IMR-90 (cell line): Measurements from ENCODE around the gene CDC42EP3. TPM values are rescaled to one million over a fixed set of nuclear protein-coding genes. Genes with fewer than 3 reads are reported as not detected.

Experiments
- ATAC-seq: fragments of 200-7000 bp; cut with Tn5 transposase; 2 replicates; pipeline ENCODE4 v1.9.1; 2020; ENCODE audit warnings: low read depth, mild to moderate bottlenecking, moderate library complexity
- BruUV-seq: library from RNA; stranded (reverse); fragments of 400-500 nt; replicated peaks from 2 replicates; lab custom pipeline; 2021; lab: Mats Ljungman, UMichigan
- CTCF ChIA-PET: fragments of 300-600 bp; formaldehyde crosslinking; extraction: SDS; loops from one replicate; lab custom pipeline; 2021; ENCODE audit warnings: antibody characterized with exemption; lab: Yijun Ruan, JAX
- POLR2A ChIA-PET: fragments of 300-600 bp; sonication (Branson Sonifier 250); formaldehyde crosslinking; loops from one replicate; lab custom pipeline; 2022; ENCODE audit warnings: antibody characterized with exemption; ENCODE audit not compliant: unreplicated experiment; lab: Charles Lee
- DNase-seq: peaks from one replicate; pipeline ENCODE4 v3.0.0; 2013
- H2AFZ ChIP-seq: replicated peaks from 2 replicates; pipeline ENCODE3; 2013; ENCODE audit warnings: low read length, mild to moderate bottlenecking; ENCODE audit not compliant: poor library complexity
- H2AK5ac ChIP-seq: 2 replicates; pipeline ENCODE4 v1.6.1; 2013; ENCODE audit warnings: low read depth, low read length, inconsistent platforms
- H2AK9ac ChIP-seq: replicated peaks from 2 replicates; pipeline ENCODE3; 2013; ENCODE audit warnings: mild to moderate bottlenecking, low read depth, low read length, moderate library complexity; ENCODE audit not compliant: poor library complexity
- H2BK120ac ChIP-seq: 2 replicates; pipeline ENCODE4 v1.6.1; 2013; ENCODE audit warnings: low read depth, low read length, inconsistent platforms
- H2BK15ac ChIP-seq: 3 replicates; pipeline ENCODE4 v1.6.1; 2013; ENCODE audit warnings: low read depth, low read length, inconsistent platforms
- H2BK20ac ChIP-seq: 2 replicates; pipeline ENCODE4 v1.6.1; 2013; ENCODE audit warnings: low read depth, mild to moderate bottlenecking, inconsistent platforms, low read length, moderate library complexity
- H2BK5ac ChIP-seq: 2 replicates; pipeline ENCODE4 v1.6.1; 2013; ENCODE audit warnings: mild to moderate bottlenecking, low read depth, low read length, inconsistent platforms; ENCODE audit not compliant: poor library complexity, severe bottlenecking
- H3K14ac ChIP-seq: replicated peaks from 2 replicates; pipeline ENCODE4 v1.6.1; 2013; ENCODE audit warnings: low read depth, low read length, inconsistent platforms
- H3K18ac ChIP-seq: 2 replicates; pipeline ENCODE4 v1.6.1; 2013; ENCODE audit warnings: low read depth, low read length, control low read depth
- H3K23ac ChIP-seq: 2 replicates; pipeline ENCODE4 v1.6.1; 2013; ENCODE audit warnings: low read depth, low read length, inconsistent platforms
- H3K27ac ChIP-seq: 2 replicates; pipeline ENCODE4 v1.5.1; 2013; ENCODE audit warnings: mild to moderate bottlenecking, control low read depth, low read length; ENCODE audit not compliant: insufficient read depth
- H3K27me3 ChIP-seq: 2 replicates; pipeline ENCODE4 v1.6.1; 2013; ENCODE audit warnings: low read length; ENCODE audit not compliant: control insufficient read depth, insufficient read depth
- H3K36me3 ChIP-seq: 2 replicates; pipeline ENCODE4 v1.6.1; 2013; ENCODE audit warnings: low read length, mixed read lengths; ENCODE audit not compliant: control insufficient read depth, insufficient read depth
- H3K4ac ChIP-seq: 2 replicates; pipeline ENCODE4 v1.6.1; 2013; ENCODE audit warnings: low read depth, low read length, inconsistent platforms
- H3K4me1 ChIP-seq: 2 replicates; pipeline ENCODE4 v1.6.1; 2013; ENCODE audit warnings: low read length, mixed read lengths; ENCODE audit not compliant: control insufficient read depth, insufficient read depth
- H3K4me2 ChIP-seq: 2 replicates; pipeline ENCODE4 v1.6.1; 2013; ENCODE audit warnings: low read depth, mild to moderate bottlenecking, control low read depth, low read length, moderate library complexity
- H3K4me3 ChIP-seq: 2 replicates; pipeline ENCODE4 v1.5.1; 2013; ENCODE audit warnings: low read depth, mild to moderate bottlenecking, control low read depth, low read length, moderate library complexity; ENCODE audit not compliant: insufficient read depth
- H3K56ac ChIP-seq: 2 replicates; pipeline ENCODE4 v1.6.1; 2013; ENCODE audit warnings: low read length, inconsistent platforms; ENCODE audit not compliant: insufficient read depth; ENCODE audit errors: extremely low read depth
- H3K79me1 ChIP-seq, 2 experiments: 2 replicates each; pipeline ENCODE4 v1.6.1; 2013; ENCODE audit warnings: low read length in 2 of 2, inconsistent platforms in 1 of 2, low read depth in 1 of 2
- H3K9ac ChIP-seq: 2 replicates; pipeline ENCODE4 v1.6.1; 2013; ENCODE audit warnings: low read depth, low read length, control low read depth
- H3K9me1 ChIP-seq: 2 replicates; pipeline ENCODE4 v1.6.1; 2013; ENCODE audit warnings: low read length, inconsistent platforms; ENCODE audit not compliant: insufficient read depth
- H3K9me3 ChIP-seq: 2 replicates; pipeline ENCODE4 v1.6.1; 2013; ENCODE audit warnings: low read length; ENCODE audit not compliant: control insufficient read depth, insufficient read depth
- H4K20me1 ChIP-seq: 2 replicates; pipeline ENCODE4 v1.6.1; 2013; ENCODE audit warnings: low read length, inconsistent platforms; ENCODE audit not compliant: insufficient read depth
- H4K5ac ChIP-seq: 2 replicates; pipeline ENCODE4 v1.6.1; 2013; ENCODE audit warnings: mild to moderate bottlenecking, low read depth, low read length, control low read depth
- H4K8ac ChIP-seq, 2 experiments: 2 replicates each; pipeline ENCODE4 v1.6.1; 2013; ENCODE audit warnings: low read depth in 2 of 2, low read length in 2 of 2, control low read depth in 1 of 2, inconsistent platforms in 1 of 2
- H4K91ac ChIP-seq: 2 replicates; pipeline ENCODE4 v1.6.1; 2013; ENCODE audit warnings: low read depth, low read length, inconsistent platforms; ENCODE audit not compliant: insufficient read depth
- BHLHE40 ChIP-seq: fragments of 150-350 bp; IDR thresholded peaks from 2 replicates; pipeline ENCODE4 v1.6.1; 2016; ENCODE audit warnings: mild to moderate bottlenecking, low read depth, low read length
- CEBPB ChIP-seq: IDR thresholded peaks from 2 replicates; pipeline ENCODE4 v1.6.1; 2012; ENCODE audit warnings: low read depth, low read length, improper control_type of control experiment
- CHD1 ChIP-seq: IDR thresholded peaks from 2 replicates; pipeline ENCODE4 v1.6.1; 2012; ENCODE audit warnings: low read depth, low read length, improper control_type of control experiment
- CTCF ChIP-seq: conservative IDR thresholded peaks from 2 replicates; pipeline ENCODE4 v1.5.1; 2012; ENCODE audit warnings: mild to moderate bottlenecking, low read depth, low read length, improper control_type of control experiment
- ELK1 ChIP-seq: fragments of 150-350 bp; IDR thresholded peaks from 2 replicates; pipeline ENCODE4 v1.6.1; 2016; ENCODE audit warnings: low read depth, mild to moderate bottlenecking, low read length, moderate library complexity, borderline replicate concordance
- FOS ChIP-seq: fragments of 150-350 bp; IDR thresholded peaks from 2 replicates; pipeline ENCODE4 v1.6.1; 2016; ENCODE audit warnings: low read depth, low read length
- MAFK ChIP-seq: IDR thresholded peaks from 2 replicates; pipeline ENCODE4 v1.6.1; 2012; ENCODE audit warnings: low read depth, low read length, improper control_type of control experiment
- MAZ ChIP-seq: IDR thresholded peaks from 2 replicates; pipeline ENCODE4 v1.6.1; 2012; ENCODE audit warnings: low read depth, mild to moderate bottlenecking, low read length, improper control_type of control experiment, moderate library complexity, borderline replicate concordance
- MXI1 ChIP-seq: IDR thresholded peaks from 2 replicates; pipeline ENCODE4 v1.6.1; 2012; ENCODE audit warnings: low read depth, mild to moderate bottlenecking, low read length, moderate library complexity, borderline replicate concordance
- NFE2L2 ChIP-seq: fragments of 150-350 bp; IDR thresholded peaks from 2 replicates; pipeline ENCODE4 v1.6.1; 2016; ENCODE audit warnings: low read depth, mild to moderate bottlenecking, low read length
- POLR2A ChIP-seq: IDR thresholded peaks from 2 replicates; pipeline ENCODE4 v1.6.1; 2012; ENCODE audit warnings: mild to moderate bottlenecking, low read depth, low read length
- RAD21 ChIP-seq: IDR thresholded peaks from 2 replicates; pipeline ENCODE4 v1.6.1; 2012; ENCODE audit warnings: low read length, improper control_type of control experiment
- RCOR1 ChIP-seq: IDR thresholded peaks from 2 replicates; pipeline ENCODE4 v1.6.1; 2012; ENCODE audit warnings: mild to moderate bottlenecking, low read length, improper control_type of control experiment; ENCODE audit not compliant: insufficient replicate concordance
- RFX5 ChIP-seq: IDR thresholded peaks from 2 replicates; pipeline ENCODE4 v1.8.0; 2012; ENCODE audit warnings: low read depth, mild to moderate bottlenecking, low read length, moderate library complexity
- SMC3 ChIP-seq: fragments of 150-350 bp; IDR thresholded peaks from 2 replicates; pipeline ENCODE4 v1.6.1; 2016; ENCODE audit warnings: low read depth, mild to moderate bottlenecking, antibody characterized with exemption, low read length, moderate library complexity
- USF2 ChIP-seq: fragments of 150-350 bp; IDR thresholded peaks from 2 replicates; pipeline ENCODE4 v1.6.1; 2017; ENCODE audit warnings: mild to moderate bottlenecking, antibody characterized with exemption, low read length, low read depth
- WGBS, 2 experiments: methylation state at CpG; one replicate each; pipeline versions ENCODE4 v1.1.5 to v1.1.7; 2013; ENCODE audit warnings: missing lambda C conversion rate in 2 of 2; ENCODE audit not compliant: insufficient read length in 1 of 2; ENCODE audit errors: extremely low coverage in 2 of 2; 5-methylcytosine and 5-hydroxymethylcytosine counted together
- dilution Hi-C: fragments of 300-500 bp; cut with HindIII; formaldehyde crosslinking; loops from one replicate; pipeline ENCODE4 v1.14.3; 2018; ENCODE audit warnings: low sequenced_read_pairs; ENCODE audit not compliant: unreplicated experiment
- in situ Hi-C: fragments of 300-500 bp; cut with MboI; formaldehyde crosslinking; loops from 3 replicates; pipeline ENCODE4 v1.14.3; 2019; ENCODE audit warnings: low sequenced_read_pairs, inconsistent platforms, mixed read lengths
- intact Hi-C: fragments of 100-400 bp; cut with micrococcal nuclease; formaldehyde crosslinking; loops from 2 replicates; pipeline ENCODE4 v1.10.0; 2022
- polyA plus RNA-seq, 3 experiments: library from polyadenylated mRNA; depleted of rRNA; stranded (reverse); fragments of >200 nt; gene quantifications; 2 replicates each; pipeline ENCODE4 v1.2.3, GENCODE V29; 2012; ENCODE audit warnings: low replicate concordance in 1 of 3
- total RNA-seq: library from RNA; depleted of rRNA; stranded (reverse); fragments of >200 nt; gene quantifications from 2 replicates; pipeline ENCODE4 v1.2.3, GENCODE V29; 2012

The CDC42EP3 gene
- total and polyA plus RNA-seq, 2 of the 4 experiments (the other 2 are of a cell fraction), result 167 to 193 TPM

GRCh38 chr2:37643730-37644078 lies 27.7 kb downstream of the CDC42EP3 start:
- no peaks in the 10 kb centered on the region; the same call in 1 of the 2 replicates for H3K9me3 ChIP-seq
- peaks cover 27 to 74% of the 10 kb centered on the region in 2 experiments for H3K79me1 ChIP-seq
- H3K4ac ChIP-seq, result no peak overlapping the region
- no peaks in the 10 kb centered on the region for H3K27me3 ChIP-seq
- no peak overlapping the region for H3K14ac ChIP-seq
- H3K27ac ChIP-seq, result no peak overlapping the region
- H2BK120ac ChIP-seq, result no peak overlapping the region
- no peak overlapping the region for H2AK5ac ChIP-seq
- H3K4me2 ChIP-seq, result no peak overlapping the region
- H3K18ac ChIP-seq, result no peak overlapping the region
- no peak overlapping the region for H3K9ac ChIP-seq
- peaks cover 29% of the 10 kb centered on the region for H3K4me1 ChIP-seq
- no TSS peak for BruUV-seq
- dilution Hi-C loops, result no loop called here
- H4K91ac ChIP-seq, result no peak overlapping the region
- H3K36me3 ChIP-seq, result peaks cover 51% of the 10 kb centered on the region
- no peak overlapping the region for H3K23ac ChIP-seq
- no peak overlapping the region for H2BK5ac ChIP-seq
- H4K5ac ChIP-seq, result no peak overlapping the region
- no peak overlapping the region for H4K8ac ChIP-seq
- TF ChIP-seq RAD21 (no peak), MXI1 (no peak), RCOR1 (no peak), NFE2L2 (no peak), CTCF (no peak), MAZ (no peak), RFX5 (no peak), USF2 (no peak), CEBPB (no peak), FOS (no peak), POLR2A (no peak), MAFK (no peak), ELK1 (no peak), SMC3 (no peak), BHLHE40 (no peak), CHD1 (no peak)
- ATAC-seq, result no peak
- no peak overlapping the region for H2AK9ac ChIP-seq
- ChIA-PET CTCF (interaction anchor here (0.6 to 0.7 kb wide), 3 partner anchors 140 to 323 kb away, joined by 3 to 5 read pairs (median 3); no protein-coding TSS in a partner anchor), POLR2A (interaction anchor here (0.6 kb wide), 3 partner anchors 185 to 605 kb away, joined by 3 read pairs; no protein-coding TSS in a partner anchor)
- in situ Hi-C loops, result no loop called here
- intact Hi-C loops, result no loop called here
- H2BK15ac ChIP-seq, result no peak overlapping the region
- peaks cover 76% of the 10 kb centered on the region for H4K20me1 ChIP-seq
- DNase-seq, result no peak
- no peak overlapping the region for H2AFZ ChIP-seq
- H2BK20ac ChIP-seq, result no peak overlapping the region
- H3K56ac ChIP-seq, result no peak overlapping the region
- WGBS, 2 experiments, result no CpG with 5 or more reads among the region's 5 CpGs
- H3K4me3 ChIP-seq, result no peak overlapping the region
- peaks cover 35% of the 10 kb centered on the region for H3K9me1 ChIP-seq
